A549 (cell line): ENCODE data around the gene C17orf75.

ENCODE experiments used
- CEBPB ChIP-seq, 2 experiments: fragments of >200 bp in 1 of 2; sonication (Bioruptor Twin) in 1 of 2; formaldehyde crosslinking in 1 of 2; IDR thresholded peaks; 2 replicates each; pipeline ENCODE4 v1.6.1; 2012 to 2016
- CHD4 ChIP-seq: fragments of 200-600 bp; sonication (generic); IDR thresholded peaks from 2 replicates; pipeline ENCODE4 v1.6.1; 2016; ENCODE audit warnings: antibody characterized with exemption, mild to moderate bottlenecking, borderline replicate concordance
- CTCF ChIP-seq: fragments of >200 bp; sonication (Bioruptor Twin); formaldehyde crosslinking; IDR thresholded peaks from 3 replicates; pipeline ENCODE4 v1.5.1; 2016
- ESRRA ChIP-seq: fragments of 150-350 bp; IDR thresholded peaks from 2 replicates; pipeline ENCODE4 v1.6.1; 2014; ENCODE audit warnings: mild to moderate bottlenecking, low read length, borderline replicate concordance
- KDM5A ChIP-seq: fragments of 200-600 bp; sonication (generic); IDR thresholded peaks from 2 replicates; pipeline ENCODE4 v1.6.1; 2016; ENCODE audit warnings: antibody characterized with exemption, mild to moderate bottlenecking
- MAZ ChIP-seq: fragments of 150-350 bp; IDR thresholded peaks from 2 replicates; pipeline ENCODE4 v1.6.1; 2014; ENCODE audit warnings: antibody characterized with exemption, low read depth, low read length, borderline replicate concordance
- POLR2A ChIP-seq: IDR thresholded peaks from 2 replicates; pipeline ENCODE4 v1.6.1; 2012; ENCODE audit warnings: mild to moderate bottlenecking, low read length
- TF ChIP-seq, protein P1 (sequence below): IDR thresholded peaks from 2 replicates; pipeline ENCODE4 v1.6.1; 2012
- TF ChIP-seq, protein P2 (sequence below): fragments of 200-600 bp; sonication (generic); IDR thresholded peaks from 2 replicates; pipeline ENCODE4 v1.6.1; 2016; ENCODE audit warnings: antibody characterized with exemption, mild to moderate bottlenecking, moderate library complexity

DNA sequence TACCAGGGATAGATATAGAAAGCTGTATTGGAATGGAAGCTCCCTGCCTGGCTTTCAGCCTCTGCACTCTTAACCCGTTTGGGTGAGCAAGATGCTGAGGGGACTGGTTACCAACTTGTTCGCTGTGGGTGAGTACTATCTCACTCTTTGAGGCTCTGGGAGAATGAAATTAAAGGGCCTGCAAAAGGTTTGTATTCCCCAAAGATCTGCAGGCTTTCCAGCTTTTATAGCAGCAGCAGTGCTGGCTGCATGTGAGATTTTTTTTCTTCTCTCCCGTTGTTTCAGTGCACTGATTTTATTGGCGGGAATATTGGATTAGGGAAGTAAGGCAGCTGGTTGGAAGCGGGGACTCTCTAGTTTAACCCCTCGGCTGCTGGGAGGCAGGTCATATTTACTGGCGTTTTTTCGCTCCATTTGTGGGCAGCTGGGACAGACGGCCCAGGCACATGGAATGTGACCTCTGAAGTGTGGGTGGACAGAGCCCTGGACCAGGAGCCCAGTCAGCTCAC is 30.9 kb downstream of the C17orf75 start:
- TF ChIP-seq CTCF (no peak), ESRRA (no peak), POLR2A (no peak), CEBPB (IDR thresholded peaks at IDR 0.05) (no peak), CHD4 (no peak), KDM5A (no peak), MAZ (no peak)
- TF ChIP-seq, protein P1, sequence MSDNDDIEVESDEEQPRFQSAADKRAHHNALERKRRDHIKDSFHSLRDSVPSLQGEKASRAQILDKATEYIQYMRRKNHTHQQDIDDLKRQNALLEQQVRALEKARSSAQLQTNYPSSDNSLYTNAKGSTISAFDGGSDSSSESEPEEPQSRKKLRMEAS = no peak
- TF ChIP-seq, protein P2, sequence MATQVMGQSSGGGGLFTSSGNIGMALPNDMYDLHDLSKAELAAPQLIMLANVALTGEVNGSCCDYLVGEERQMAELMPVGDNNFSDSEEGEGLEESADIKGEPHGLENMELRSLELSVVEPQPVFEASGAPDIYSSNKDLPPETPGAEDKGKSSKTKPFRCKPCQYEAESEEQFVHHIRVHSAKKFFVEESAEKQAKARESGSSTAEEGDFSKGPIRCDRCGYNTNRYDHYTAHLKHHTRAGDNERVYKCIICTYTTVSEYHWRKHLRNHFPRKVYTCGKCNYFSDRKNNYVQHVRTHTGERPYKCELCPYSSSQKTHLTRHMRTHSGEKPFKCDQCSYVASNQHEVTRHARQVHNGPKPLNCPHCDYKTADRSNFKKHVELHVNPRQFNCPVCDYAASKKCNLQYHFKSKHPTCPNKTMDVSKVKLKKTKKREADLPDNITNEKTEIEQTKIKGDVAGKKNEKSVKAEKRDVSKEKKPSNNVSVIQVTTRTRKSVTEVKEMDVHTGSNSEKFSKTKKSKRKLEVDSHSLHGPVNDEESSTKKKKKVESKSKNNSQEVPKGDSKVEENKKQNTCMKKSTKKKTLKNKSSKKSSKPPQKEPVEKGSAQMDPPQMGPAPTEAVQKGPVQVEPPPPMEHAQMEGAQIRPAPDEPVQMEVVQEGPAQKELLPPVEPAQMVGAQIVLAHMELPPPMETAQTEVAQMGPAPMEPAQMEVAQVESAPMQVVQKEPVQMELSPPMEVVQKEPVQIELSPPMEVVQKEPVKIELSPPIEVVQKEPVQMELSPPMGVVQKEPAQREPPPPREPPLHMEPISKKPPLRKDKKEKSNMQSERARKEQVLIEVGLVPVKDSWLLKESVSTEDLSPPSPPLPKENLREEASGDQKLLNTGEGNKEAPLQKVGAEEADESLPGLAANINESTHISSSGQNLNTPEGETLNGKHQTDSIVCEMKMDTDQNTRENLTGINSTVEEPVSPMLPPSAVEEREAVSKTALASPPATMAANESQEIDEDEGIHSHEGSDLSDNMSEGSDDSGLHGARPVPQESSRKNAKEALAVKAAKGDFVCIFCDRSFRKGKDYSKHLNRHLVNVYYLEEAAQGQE = no peak
